Thyroid gland (tissue), 4 donors: ENCODE results near the gene JMJD1C.

Source experiments
- CTCF ChIP-seq, 6 experiments: fragments of 200-600 bp in 3 of 6; fragments of 450-650 bp in 3 of 6; sonication (generic) in 3 of 6; IDR thresholded peaks; one replicate each; pipeline ENCODE4 v1.5.1; 2016 to 2019; ENCODE audit warnings: antibody characterized with exemption in 6 of 6, mild to moderate bottlenecking in 2 of 6, inconsistent platforms in 1 of 6, moderate library complexity in 1 of 6
- POLR2A ChIP-seq, 2 donors: fragments of 450-650 bp; IDR thresholded peaks; one replicate each; pipeline ENCODE4 v1.6.1; 2017; ENCODE audit warnings: antibody characterized with exemption in 2 of 2, mild to moderate bottlenecking in 2 of 2, moderate library complexity in 1 of 2

DNA sequence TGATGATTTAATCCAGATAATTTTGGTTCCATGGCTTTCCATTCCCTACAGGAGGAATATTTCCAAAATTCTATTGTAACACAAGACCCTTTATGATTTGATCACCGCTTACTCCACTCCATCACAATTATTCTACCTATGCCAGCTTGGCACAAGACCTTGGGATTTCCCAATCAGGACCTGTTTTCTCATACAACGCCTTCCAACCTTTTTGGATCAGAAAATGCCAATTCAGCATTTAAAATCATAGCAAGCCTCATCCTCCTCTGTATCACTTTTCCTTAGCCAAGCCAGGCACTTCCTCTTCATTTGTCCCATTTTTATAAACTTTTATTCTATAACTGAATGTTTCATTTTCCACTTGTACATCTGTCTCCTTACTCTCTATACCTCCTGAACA is 100.9 kb downstream of the JMJD1C start:
- TF ChIP-seq POLR2A (IDR thresholded peaks at IDR 0.05), result no peak
- no peak for TF ChIP-seq CTCF (IDR thresholded peaks at IDR 0.05)
